ENCODE results near the gene SPCS1. TPM values are rescaled to one million over a fixed set of nuclear protein-coding genes. Genes with fewer than 3 reads are reported as not detected.

Gene SPCS1
- total and polyA plus RNA-seq, 4 experiments from 2014 or later: 90.5 to 331 (median 205) TPM

GRCh38 chr3:52705438-52705687, 543 bp upstream of the SPCS1 start:
- Mint-ChIP-seq H3K4me3 (peak overlapping the region; percentile 92 to 98 (median 96)), H3K9me3 (no peaks in the 10 kb centered on the region), H3K36me3 (peaks cover 0 to 28% of the 10 kb centered on the region in 2 donors), H3K4me1 (peaks cover 16 to 41% (median 27%) of the 10 kb centered on the region in 4 donors), H3K27ac (peak overlapping the region; percentile 89 to 99 (median 96)), H3K27me3 (no peaks in the 10 kb centered on the region)
- Histone ChIP-seq H3K27me3 (ENCODE audit: insufficient read depth, low read length) (no peaks in the 10 kb centered on the region), H3K4me1 (ENCODE audit: insufficient read depth, low read length) (peaks cover 39% of the 10 kb centered on the region), H3K9me3 (ENCODE audit: control insufficient read depth in 1 of 2, low read length in 2 of 2) (no peaks in the 10 kb centered on the region), H3K36me3 (ENCODE audit: insufficient read depth, low read length) (peaks cover 12% of the 10 kb centered on the region), H3K27ac (ENCODE audit: low read depth, low read length) (peak overlapping the region; percentile 87), H3K4me3 (ENCODE audit: low read length in 2 of 2) (peak overlapping the region; percentile 75 to 99)
- POLR2A ChIA-PET (ENCODE audit: partially characterized antibody): interaction anchor here (0.9 to 3.6 kb wide), 13 partner anchors 9 to 427 kb away, joined by 3 to 26 read pairs (median 6); partner anchors contain the start of genes GNL3, NEK4, PBRM1 and WDR82
- intact Hi-C loops (cut with micrococcal nuclease): no loop called here
- CTCF ChIA-PET (ENCODE audit: partially characterized antibody): no interaction called here
- DNase-seq: no peak

DNA sequence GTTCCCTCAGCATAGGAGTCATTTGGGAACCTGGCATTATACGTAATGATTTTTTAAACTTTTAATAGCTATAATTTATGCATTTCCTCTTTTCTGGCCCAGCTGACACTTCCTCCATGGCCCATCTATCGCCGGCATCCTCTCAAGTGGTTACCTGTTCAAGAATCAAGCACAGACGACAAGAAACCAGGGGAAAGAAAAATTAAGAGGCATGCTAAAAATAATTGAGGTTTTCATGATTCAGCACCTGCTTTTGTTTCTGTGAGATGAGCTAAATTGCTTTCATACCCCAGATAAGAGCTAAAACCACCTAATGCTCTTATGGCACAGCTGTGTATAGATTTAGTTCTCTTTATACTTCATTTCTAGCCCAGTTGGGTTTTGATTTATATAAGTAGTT, 1.7 kb downstream of the SPCS1 start:
- H3K4me1 ChIP-seq (ENCODE audit: insufficient read depth, low read length): peaks cover 39% of the 10 kb centered on the region
- peaks cover 18% of the 10 kb centered on the region for H3K36me3 ChIP-seq (ENCODE audit: insufficient read depth, low read length)
- peak overlapping the region; percentile 52 to 84 (median 68) for H3K4me3 Mint-ChIP-seq
- peak overlapping the region; percentile 64 to 99 (median 86) for H3K27ac Mint-ChIP-seq
- peaks cover 0 to 30% of the 10 kb centered on the region in 2 donors for H3K36me3 Mint-ChIP-seq
- no peak for DNase-seq
- H3K9me3 Mint-ChIP-seq: no peaks in the 10 kb centered on the region
- peak overlapping the region; percentile 5 for H3K27ac ChIP-seq (ENCODE audit: low read depth, low read length)
- H3K9me3 ChIP-seq (ENCODE audit: control insufficient read depth in 1 of 2, low read length in 2 of 2): no peaks in the 10 kb centered on the region
- peaks cover 16 to 41% (median 27%) of the 10 kb centered on the region in 4 donors for H3K4me1 Mint-ChIP-seq
- peak overlapping the region in 1 of 2 donors; percentile 8 for H3K4me3 ChIP-seq (ENCODE audit: low read length in 2 of 2)
- H3K27me3 Mint-ChIP-seq: no peaks in the 10 kb centered on the region
- POLR2A ChIA-PET (ENCODE audit: partially characterized antibody): interaction anchor here (3.6 kb wide), 1 partner anchor 22 kb away, joined by 26 read pairs; the partner anchor contains the start of genes GNL3 and PBRM1
- no peaks in the 10 kb centered on the region for H3K27me3 ChIP-seq (ENCODE audit: insufficient read depth, low read length)
- CTCF ChIA-PET (ENCODE audit: partially characterized antibody): no interaction called here
- intact Hi-C loops (cut with micrococcal nuclease): loop anchor here (2.0 kb wide), 1 partner anchor 63 kb away; the partner anchor contains the start of gene NEK4

DNA sequence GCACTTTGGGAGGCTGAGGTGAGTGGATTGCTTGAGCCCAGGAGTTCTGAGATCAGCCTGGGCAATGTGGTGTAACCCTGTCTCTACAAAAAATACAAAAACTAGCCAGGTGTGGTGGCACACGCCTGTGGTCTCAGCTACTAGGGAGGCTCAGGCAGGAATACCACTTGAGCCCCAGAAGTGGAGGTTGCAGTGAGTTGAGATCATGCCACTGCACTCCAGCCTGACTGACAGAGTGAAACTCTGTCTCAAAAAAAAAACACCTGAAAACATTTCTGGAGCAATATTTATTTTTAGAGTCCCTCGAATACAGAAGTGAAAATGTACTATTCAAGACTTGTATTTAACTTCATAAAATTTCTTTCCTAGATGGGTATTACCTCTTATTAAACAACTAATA, 4.6 kb downstream of the SPCS1 start:
- Histone ChIP-seq H3K27me3 (ENCODE audit: insufficient read depth, low read length) (no peaks in the 10 kb centered on the region), H3K4me1 (ENCODE audit: insufficient read depth, low read length) (peaks cover 20% of the 10 kb centered on the region), H3K36me3 (ENCODE audit: insufficient read depth, low read length) (peaks cover 18% of the 10 kb centered on the region), H3K27ac (ENCODE audit: low read depth, low read length) (no peak overlapping the region), H3K9me3 (ENCODE audit: control insufficient read depth in 1 of 2, low read length in 2 of 2) (no peaks in the 10 kb centered on the region), H3K4me3 (ENCODE audit: low read length in 2 of 2) (no peak overlapping the region)
- no peak for DNase-seq
- intact Hi-C loops (cut with micrococcal nuclease): no loop called here
- CTCF ChIA-PET (ENCODE audit: partially characterized antibody): no interaction called here
- Mint-ChIP-seq H3K27me3 (no peaks in the 10 kb centered on the region), H3K9me3 (no peaks in the 10 kb centered on the region), H3K36me3 (peaks cover 0 to 25% of the 10 kb centered on the region in 2 donors), H3K4me3 (no peak overlapping the region), H3K4me1 (peaks cover 7 to 22% (median 14%) of the 10 kb centered on the region in 4 donors), H3K27ac (peak overlapping the region in 1 of 7 donors; percentile 78)
- POLR2A ChIA-PET (ENCODE audit: partially characterized antibody): no interaction called here

DNA sequence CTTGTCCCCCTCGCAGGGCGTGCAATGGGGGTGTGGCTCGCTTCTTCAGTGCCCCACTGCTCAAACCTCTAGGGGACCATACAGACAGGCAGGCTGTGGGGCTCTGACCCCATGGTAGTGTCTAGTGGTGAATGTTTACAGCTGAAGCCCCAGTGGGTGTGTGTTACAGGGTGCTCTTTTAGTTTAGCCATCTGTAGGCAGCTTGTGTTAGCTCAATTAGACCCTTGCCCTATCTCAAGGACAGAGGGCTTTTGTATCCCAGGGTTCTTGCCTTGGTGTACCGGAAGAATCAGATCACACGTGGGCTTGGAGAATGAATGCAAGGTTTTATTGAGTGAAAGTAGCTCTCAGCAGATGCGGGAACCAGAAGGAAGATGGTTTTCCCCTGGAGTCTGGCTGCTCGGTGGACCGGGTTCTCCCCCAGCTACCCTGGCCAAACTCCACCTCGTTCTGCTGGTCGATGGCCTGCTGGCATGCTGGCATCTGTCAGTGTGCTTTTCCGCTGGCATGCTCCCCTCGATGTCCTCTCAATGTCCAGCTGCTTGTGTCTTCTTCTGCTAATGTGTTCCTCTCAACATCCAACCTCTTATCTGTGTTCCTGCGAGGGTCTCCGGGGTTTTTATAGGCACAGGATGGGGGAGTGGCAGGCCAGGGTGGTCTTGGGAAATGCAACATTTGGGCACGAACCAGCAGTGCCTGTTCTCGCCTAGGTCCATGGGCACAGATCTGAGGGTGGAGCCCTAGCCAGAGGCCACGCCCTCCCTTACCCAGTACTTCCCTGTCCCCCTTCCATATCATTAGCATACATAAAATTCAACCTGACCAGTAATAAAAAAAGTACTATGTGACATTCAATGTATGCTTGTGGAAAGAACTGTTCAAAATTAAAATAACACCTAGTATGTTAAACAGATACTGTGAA, 6.6 kb downstream of the SPCS1 start:
- H3K9me3 ChIP-seq (ENCODE audit: control insufficient read depth in 1 of 2, low read length in 2 of 2): no peaks in the 10 kb centered on the region
- H3K27ac ChIP-seq (ENCODE audit: low read depth, low read length): no peak overlapping the region
- H3K27me3 ChIP-seq (ENCODE audit: insufficient read depth, low read length): no peaks in the 10 kb centered on the region
- Mint-ChIP-seq H3K4me3 (no peak overlapping the region), H3K27ac (peak overlapping the region in 2 of 7 donors; percentile 22 to 43), H3K27me3 (no peaks in the 10 kb centered on the region), H3K9me3 (no peaks in the 10 kb centered on the region), H3K4me1 (peaks cover 3 to 10% (median 5%) of the 10 kb centered on the region in 4 donors), H3K36me3 (peaks cover 0 to 16% of the 10 kb centered on the region in 2 donors)
- intact Hi-C loops (cut with micrococcal nuclease): no loop called here
- peaks cover 18% of the 10 kb centered on the region for H3K36me3 ChIP-seq (ENCODE audit: insufficient read depth, low read length)
- no peak overlapping the region for H3K4me3 ChIP-seq (ENCODE audit: low read length in 2 of 2)
- ChIA-PET CTCF (ENCODE audit: partially characterized antibody) (no interaction called here), POLR2A (ENCODE audit: partially characterized antibody) (no interaction called here)
- DNase-seq: no peak
- peaks cover 7% of the 10 kb centered on the region for H3K4me1 ChIP-seq (ENCODE audit: insufficient read depth, low read length)

DNA sequence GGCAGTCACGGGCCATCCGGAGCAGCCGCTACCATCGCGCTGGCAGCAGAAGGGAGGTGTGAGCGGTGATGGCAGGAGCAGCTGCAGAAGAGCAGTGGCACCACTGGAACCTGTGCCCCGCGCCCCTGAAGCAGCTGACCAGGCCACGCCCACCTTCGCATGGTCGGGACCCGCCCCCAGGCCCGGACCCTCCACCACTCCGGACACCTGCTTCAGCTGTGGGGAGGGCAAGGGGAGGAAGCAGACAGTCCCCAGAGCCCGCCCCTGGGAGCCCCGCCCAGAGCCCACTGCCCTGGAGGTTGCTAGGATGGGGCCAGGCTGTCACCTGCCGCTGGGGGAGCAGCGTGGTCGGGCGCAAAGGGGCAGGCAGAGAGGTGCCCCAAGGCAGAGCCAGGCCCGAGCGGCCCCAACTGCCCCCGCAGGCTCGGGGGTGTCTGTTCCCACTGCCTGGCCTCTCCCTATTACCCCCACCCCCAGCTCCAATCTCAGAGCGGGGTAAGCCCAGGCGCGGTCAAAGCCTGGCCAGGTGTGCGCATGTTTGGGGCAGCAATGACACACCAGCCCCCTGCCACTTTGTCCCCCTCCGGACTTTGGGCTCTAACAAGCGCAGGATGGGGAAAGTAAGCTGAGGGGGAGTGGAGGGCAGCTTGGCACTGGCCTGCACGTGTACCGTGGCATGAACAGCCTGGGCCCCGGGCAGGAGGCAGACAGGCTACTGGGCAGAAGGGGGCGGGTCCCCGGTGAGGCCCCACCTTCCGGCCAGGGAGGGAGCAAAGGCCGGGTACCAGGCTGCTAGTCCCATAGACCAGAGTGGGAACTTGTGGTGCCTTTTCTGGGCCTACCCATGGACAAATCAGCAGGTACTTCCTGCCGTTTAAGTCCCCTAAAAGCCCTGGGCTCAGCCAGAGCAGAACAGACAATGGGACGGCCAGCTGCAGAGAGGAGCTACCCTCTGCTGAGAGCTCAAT, 8.7 kb downstream of the SPCS1 start:
- no peak overlapping the region for H3K27ac Mint-ChIP-seq
- no peaks in the 10 kb centered on the region for H3K27me3 Mint-ChIP-seq
- no peaks in the 10 kb centered on the region for H3K9me3 ChIP-seq (ENCODE audit: control insufficient read depth in 1 of 2, low read length in 2 of 2)
- H3K4me3 Mint-ChIP-seq: no peak overlapping the region
- ChIA-PET CTCF (ENCODE audit: partially characterized antibody) (no interaction called here), POLR2A (ENCODE audit: partially characterized antibody) (no interaction called here)
- H3K27me3 ChIP-seq (ENCODE audit: insufficient read depth, low read length): no peaks in the 10 kb centered on the region
- H3K36me3 Mint-ChIP-seq: peaks cover 6 to 9% of the 10 kb centered on the region in 2 donors
- peaks cover 6% of the 10 kb centered on the region for H3K36me3 ChIP-seq (ENCODE audit: insufficient read depth, low read length)
- no peak overlapping the region for H3K4me3 ChIP-seq (ENCODE audit: low read length in 2 of 2)
- peaks cover 1 to 6% (median 3%) of the 10 kb centered on the region in 4 donors for H3K4me1 Mint-ChIP-seq
- DNase-seq: no peak
- H3K4me1 ChIP-seq (ENCODE audit: insufficient read depth, low read length): no peaks in the 10 kb centered on the region
- intact Hi-C loops (cut with micrococcal nuclease): no loop called here
- no peak overlapping the region for H3K27ac ChIP-seq (ENCODE audit: low read depth, low read length)
- H3K9me3 Mint-ChIP-seq: peaks cover 0 to 2% (median 0%) of the 10 kb centered on the region in 8 donors

GRCh38 chr3:52715714-52716305, 9.9 kb downstream of the SPCS1 start:
- Histone ChIP-seq H3K4me3 (ENCODE audit: low read length in 2 of 2) (no peak overlapping the region), H3K4me1 (ENCODE audit: insufficient read depth, low read length) (peaks cover 9% of the 10 kb centered on the region), H3K36me3 (ENCODE audit: insufficient read depth, low read length) (peaks cover 6% of the 10 kb centered on the region), H3K27ac (ENCODE audit: low read depth, low read length) (no peak overlapping the region), H3K27me3 (ENCODE audit: insufficient read depth, low read length) (no peaks in the 10 kb centered on the region), H3K9me3 (ENCODE audit: control insufficient read depth in 1 of 2, low read length in 2 of 2) (no peaks in the 10 kb centered on the region)
- DNase-seq: no peak
- Mint-ChIP-seq H3K4me1 (peaks cover 9 to 18% (median 11%) of the 10 kb centered on the region in 4 donors), H3K4me3 (no peak overlapping the region), H3K27me3 (no peaks in the 10 kb centered on the region), H3K9me3 (peaks cover 0 to 11% (median 0%) of the 10 kb centered on the region in 8 donors), H3K27ac (peak overlapping the region in 2 of 7 donors; percentile 39 to 62), H3K36me3 (peaks cover 9 to 11% of the 10 kb centered on the region in 2 donors)
- intact Hi-C loops (cut with micrococcal nuclease): no loop called here
- ChIA-PET CTCF (ENCODE audit: partially characterized antibody) (no interaction called here), POLR2A (ENCODE audit: partially characterized antibody) (no interaction called here)

Data from CD4-positive, alpha-beta memory T cell (primary cell).